Uterus (tissue), 2 donors: ENCODE data around the gene AGBL4.

Experiments
- CTCF ChIP-seq, 4 experiments: fragments of 200-600 bp in 2 of 4; fragments of 450-650 bp in 2 of 4; sonication (generic) in 2 of 4; IDR thresholded peaks; one replicate each; pipeline ENCODE4 v1.5.1; 2016 to 2019; ENCODE audit warnings: antibody characterized with exemption in 4 of 4, mild to moderate bottlenecking in 2 of 4, moderate library complexity in 1 of 4
- POLR2A ChIP-seq, 2 donors: fragments of 450-650 bp; IDR thresholded peaks; one replicate each; pipeline ENCODE4 v1.6.1; 2016; ENCODE audit warnings: antibody characterized with exemption in 2 of 2, mild to moderate bottlenecking in 1 of 2, moderate library complexity in 1 of 2

DNA sequence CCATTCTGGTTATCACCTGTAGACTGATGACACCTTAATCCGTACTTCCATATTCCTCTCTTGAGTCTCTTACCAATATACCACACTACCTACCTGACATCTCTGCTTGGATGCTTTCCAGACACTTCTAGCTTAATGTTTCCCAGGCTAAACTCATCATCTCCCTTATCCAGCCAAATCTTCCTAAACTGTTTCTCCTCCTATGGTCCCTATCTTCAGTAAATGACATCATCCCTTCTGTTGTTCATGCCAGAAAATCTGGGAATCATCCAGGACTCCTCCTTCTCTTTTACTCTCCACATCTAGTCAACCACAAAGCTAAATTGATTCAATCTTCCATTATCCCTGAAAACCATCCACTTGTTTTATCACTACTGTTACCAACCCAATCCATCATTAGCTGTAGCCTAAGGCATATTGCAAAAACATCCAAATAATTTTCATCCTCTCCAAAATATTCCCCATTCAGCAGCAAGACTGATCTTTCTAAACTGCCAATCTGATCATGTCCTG lies 783.0 kb downstream of the AGBL4 start:
- TF ChIP-seq POLR2A (IDR thresholded peaks at IDR 0.05) (no peak), CTCF (IDR thresholded peaks at IDR 0.05) (no peak)
